Measurements from ENCODE around the gene ZNF473.

The ZNF473 gene

DNA sequence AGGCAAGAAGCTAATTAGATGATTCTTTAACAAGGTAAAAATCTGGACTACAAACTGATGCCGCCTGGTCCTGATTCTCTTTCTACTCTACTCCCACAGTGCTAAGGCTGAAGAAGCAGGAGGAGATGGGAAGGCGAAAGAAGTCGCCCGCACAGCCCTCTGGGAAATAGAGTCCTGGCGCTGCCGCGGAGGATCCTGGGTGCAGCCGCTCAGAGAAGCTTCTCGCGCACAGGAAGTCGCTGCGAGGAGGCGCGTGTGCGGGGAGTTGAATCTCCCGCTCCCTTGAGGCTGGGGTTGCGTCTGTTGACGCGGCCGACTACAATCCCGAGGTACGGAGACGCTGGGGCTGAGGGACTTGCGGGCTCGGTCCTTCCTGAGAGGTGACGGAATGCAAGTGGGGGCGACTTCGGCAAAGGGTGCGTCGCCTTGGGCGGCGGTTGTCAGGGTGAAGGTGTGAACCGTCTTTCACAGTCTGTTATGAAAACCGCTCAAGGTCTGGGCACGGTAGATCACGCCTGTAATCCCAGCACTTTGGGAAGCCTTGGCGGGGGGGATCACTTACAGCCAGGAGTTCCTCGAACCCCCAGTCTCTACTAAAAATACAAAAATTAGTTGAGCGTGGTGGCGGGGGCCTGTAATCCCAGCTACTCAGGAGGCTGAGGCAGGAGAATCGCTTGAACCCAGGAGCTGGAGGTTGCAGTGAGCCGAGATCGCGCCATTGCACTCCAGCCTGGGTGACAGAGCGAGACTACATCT lies at the start of gene ZNF473:
TSS of gene ZNF473 (plus strand) at position 212 of the 756 bp plus-strand sequence. CDS start 5,078 bp downstream, outside the sequence.
- DNase-seq: peak; percentile 97

DNA sequence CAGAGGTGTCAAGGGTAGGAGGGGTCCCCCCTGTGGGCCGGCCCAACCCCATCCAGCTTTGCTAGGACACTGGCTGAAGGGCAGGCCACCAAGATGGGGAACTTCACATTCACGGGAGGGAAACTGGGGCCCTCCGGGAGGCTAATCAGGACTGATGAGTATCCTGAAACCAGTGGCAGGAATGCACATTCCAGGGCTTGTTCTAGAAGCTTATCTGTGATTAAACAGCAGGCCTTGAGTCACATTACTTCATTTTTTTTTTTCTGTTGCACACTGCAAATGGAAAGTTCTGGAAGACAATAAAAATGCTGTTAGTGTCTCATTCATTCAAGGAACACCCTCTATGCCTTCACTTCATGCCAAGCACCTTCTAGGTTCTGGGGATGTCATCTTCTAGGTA lies 49.3 kb upstream of the ZNF473 start:
- DNase-seq: no peak

GRCh38 chr19:49977076-49977475 lies 48.7 kb upstream of the ZNF473 start:
- DNase-seq: no peak

DNA sequence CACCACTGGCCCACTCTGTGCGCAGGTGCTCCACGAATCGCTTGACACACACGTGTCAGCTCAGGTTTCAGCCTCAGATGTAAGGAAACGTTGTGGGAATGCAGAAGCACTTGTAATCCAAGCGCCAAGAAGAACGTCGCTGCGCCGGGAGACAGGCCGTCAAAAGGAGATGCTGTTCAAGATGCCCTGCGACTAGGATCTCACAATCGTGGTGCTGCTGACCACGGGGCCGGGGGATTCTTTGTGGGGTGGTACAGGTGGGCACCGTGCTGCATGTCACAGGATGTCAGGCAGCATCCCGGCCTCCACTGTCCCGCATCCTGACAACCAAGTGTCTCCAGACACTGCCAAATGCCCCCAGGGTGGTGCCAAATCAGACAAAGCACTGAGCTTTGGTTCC lies 47.9 kb upstream of the ZNF473 start:
- DNase-seq: no peak

DNA sequence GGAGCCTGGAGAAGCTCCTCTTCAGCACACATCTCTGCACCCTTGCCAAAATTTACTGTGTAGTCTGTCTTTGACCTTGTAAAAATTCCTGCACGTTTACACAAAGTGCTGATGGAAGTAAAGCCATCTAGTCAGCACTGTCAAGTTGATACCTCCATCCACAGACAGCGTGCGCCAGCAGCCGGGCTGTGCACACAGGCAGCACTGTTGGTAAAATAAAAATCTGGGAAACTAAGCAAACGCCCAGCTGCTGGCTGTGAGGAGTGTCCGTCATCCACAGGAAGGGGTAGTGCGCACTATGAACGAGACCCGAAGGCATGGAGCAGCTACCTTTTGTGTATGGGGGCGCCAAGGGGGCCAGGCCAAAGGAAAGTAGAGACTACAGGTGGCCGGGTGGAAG lies 47.5 kb upstream of the ZNF473 start:
- DNase-seq: no peak

GRCh38 chr19:49981603-49982593 lies 43.9 kb upstream of the ZNF473 start:
- peak; percentile 78 for DNase-seq

GRCh38 chr19:49983645-49984229 lies 42.1 kb upstream of the ZNF473 start:
- DNase-seq: peak; percentile 76

DNA sequence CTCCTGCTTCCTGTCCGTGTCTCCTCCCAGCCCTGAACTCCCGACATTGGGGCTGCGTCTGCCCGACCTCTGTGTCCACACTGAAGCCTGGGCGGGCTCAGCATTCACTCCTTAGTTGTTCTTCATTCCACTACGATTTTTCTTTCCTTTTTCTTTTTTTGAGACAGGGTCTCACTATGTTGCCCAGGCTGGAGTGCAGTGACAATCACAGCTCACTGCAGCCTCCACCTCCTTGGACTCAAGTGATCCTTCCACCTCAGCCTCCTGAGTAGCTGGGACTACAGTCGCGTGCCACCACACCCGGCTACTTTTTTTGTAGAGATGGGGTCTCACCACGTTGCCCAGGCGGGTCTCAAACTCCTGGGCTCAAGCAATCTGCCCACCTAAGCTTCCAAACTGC lies 41.3 kb upstream of the ZNF473 start:
- DNase-seq: no peak

GRCh38 chr19:49985871-49986270 lies 39.9 kb upstream of the ZNF473 start:
- no peak for DNase-seq

DNA sequence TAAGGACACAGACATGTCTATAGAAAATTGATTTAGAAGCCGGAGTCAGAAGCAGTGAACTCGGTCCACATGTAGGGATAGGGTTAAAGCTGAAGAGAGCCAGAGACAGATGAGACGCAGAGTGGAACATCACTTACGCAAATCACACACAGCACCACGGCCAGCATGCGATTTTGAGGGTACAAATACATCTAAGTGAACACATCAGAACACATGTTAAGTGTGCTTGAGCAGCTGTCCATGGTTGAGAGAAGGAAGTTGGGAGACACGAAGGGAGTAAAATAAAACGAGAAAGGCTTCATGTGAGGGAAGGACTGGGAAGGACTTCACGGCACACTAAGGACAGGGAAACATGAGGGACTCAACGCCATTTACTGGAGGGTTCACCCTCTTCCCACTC lies 39.5 kb upstream of the ZNF473 start:
- no peak for DNase-seq

DNA sequence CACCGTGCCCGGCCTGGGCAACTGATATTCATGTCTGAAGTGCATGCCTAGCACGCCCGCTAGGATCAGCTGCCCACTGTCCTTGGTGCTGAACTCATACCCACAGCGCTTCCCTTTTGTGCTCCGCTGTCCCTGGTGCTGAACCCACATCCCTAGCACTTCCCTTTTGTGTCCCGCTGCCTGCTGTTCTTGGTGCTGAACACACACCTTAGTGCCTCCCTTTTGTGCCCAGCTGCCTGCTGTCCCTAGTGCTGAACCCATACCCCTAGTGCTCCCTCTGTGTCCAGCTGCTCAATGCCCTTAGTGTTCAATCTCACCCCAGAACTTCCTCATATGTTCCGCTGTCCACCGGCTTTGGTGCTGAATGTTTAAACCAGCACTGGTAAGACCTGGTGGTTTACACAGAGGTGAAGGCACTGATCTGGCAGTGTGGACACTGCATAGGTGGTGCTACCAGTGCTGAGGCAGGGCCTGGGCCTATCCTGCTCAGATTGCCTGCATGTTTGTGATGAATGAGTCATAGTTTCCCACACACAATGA lies 38.6 kb upstream of the ZNF473 start:
- peak; percentile 92 for DNase-seq

- no peak for DNase-seq
Measured at GRCh38 chr19:49988007-49988406, 37.8 kb upstream of the ZNF473 start.

GRCh38 chr19:49988433-49988832 lies 37.4 kb upstream of the ZNF473 start:
- no peak for DNase-seq

DNA sequence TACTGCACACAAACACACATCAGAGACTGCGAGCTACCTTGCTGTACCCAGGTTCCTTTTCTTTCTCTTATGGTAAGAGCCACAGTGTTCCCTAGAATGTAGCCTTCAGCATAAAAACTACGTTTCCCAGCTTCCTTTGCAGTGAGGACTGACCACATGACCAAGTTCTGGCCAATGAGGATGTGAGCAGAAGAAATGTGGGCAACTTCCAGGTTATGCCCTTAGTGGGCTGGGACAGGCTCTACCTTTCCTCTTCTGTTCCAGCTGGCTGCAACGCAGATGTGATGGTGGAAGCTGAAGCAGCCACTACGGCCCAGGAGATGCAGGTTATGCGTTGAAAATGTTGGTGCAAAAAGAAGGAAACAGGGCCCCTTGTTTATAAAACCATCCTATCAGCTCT lies 28.1 kb upstream of the ZNF473 start:
- DNase-seq: peak; percentile 62

DNA sequence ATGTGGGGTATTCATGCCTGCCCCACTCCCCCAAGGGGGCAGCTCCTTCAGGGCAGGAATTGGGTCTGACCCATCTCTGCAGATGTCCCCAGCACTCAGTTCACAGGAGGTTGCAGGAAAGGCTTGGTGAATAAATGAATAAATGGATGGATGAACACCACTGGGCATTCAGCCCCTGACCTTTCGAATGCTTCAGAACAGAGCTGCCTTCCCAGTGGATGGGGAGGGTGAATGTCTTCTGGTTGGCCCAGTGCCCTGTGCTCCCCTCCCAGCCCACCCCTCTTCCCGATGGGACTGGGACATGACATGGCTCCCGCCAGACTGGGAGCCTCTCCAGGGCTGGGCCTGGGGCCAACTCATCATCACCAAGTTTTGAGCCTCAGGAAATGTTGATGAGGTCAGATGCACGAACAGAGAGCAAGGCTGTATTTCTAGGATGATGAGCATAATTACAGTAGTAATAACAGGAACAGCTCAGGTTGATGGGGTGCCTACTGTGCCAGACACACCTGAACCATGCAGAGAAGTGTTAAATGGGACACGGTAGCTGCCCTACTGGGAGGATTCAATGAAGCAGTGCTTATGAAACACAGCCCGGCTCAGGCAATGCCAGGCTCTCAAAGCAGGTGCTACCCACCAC lies 26.3 kb upstream of the ZNF473 start:
- no peak for DNase-seq

GRCh38 chr19:50000038-50000840 lies 25.6 kb upstream of the ZNF473 start:
- no peak for DNase-seq

- DNase-seq: no peak
Measured at GRCh38 chr19:50000841-50001557, 24.8 kb upstream of the ZNF473 start.

GRCh38 chr19:50001775-50002174 lies 24.0 kb upstream of the ZNF473 start:
- DNase-seq: no peak

- no peak for DNase-seq
Measured at GRCh38 chr19:50002386-50002960, 23.3 kb upstream of the ZNF473 start.

- DNase-seq: no peak
Measured at GRCh38 chr19:50003254-50003788, 22.5 kb upstream of the ZNF473 start.

All from hematopoietic multipotent progenitor cell treated with erythropoietin and hydrocortisone succinate and interleukin-3 and kit ligand, for 8 days (in vitro differentiated cells).